Smooth muscle cell (in vitro differentiated cells): ENCODE measurements around the gene PARP12. TPM values are rescaled to one million over a fixed set of nuclear protein-coding genes. Genes with fewer than 3 reads are reported as not detected.

Experiments
- DNase-seq: peaks from one replicate; lab custom pipeline; 2025; ENCODE audit not compliant: unreplicated experiment; lab: John Stamatoyannopoulos, UW
- H2AFZ ChIP-seq: fragments of 200-600 bp; sonication (generic); 2 replicates; pipeline ENCODE4 v1.6.0; 2016; ENCODE audit warnings: antibody characterized with exemption, low read depth, mild to moderate bottlenecking
- H3F3A ChIP-seq: fragments of 200-600 bp; sonication (generic); 2 replicates; pipeline ENCODE4 v1.6.0; 2017; ENCODE audit warnings: antibody characterized with exemption, low read depth
- H3K27ac ChIP-seq: fragments of 200-600 bp; sonication (generic); 2 replicates; pipeline ENCODE4 v1.5.1; 2016; ENCODE audit warnings: low read depth, mild to moderate bottlenecking
- H3K27me3 ChIP-seq: fragments of 200-600 bp; sonication (generic); 2 replicates; pipeline ENCODE4 v1.6.1; 2016; ENCODE audit warnings: low read depth, mild to moderate bottlenecking
- H3K36me3 ChIP-seq: fragments of 200-600 bp; sonication (generic); 2 replicates; pipeline ENCODE4 v1.5.1; 2016; ENCODE audit warnings: low read depth
- H3K4me1 ChIP-seq: fragments of 200-600 bp; sonication (generic); 2 replicates; pipeline ENCODE4 v1.5.1; 2016; ENCODE audit warnings: low read depth
- H3K4me2 ChIP-seq: fragments of 200-600 bp; sonication (generic); 2 replicates; pipeline ENCODE4 v1.6.0; 2016; ENCODE audit warnings: mild to moderate bottlenecking
- H3K4me3 ChIP-seq: fragments of 200-600 bp; sonication (generic); 2 replicates; pipeline ENCODE4 v1.5.1; 2016; ENCODE audit warnings: mild to moderate bottlenecking
- H3K79me2 ChIP-seq: fragments of 200-600 bp; sonication (generic); 2 replicates; pipeline ENCODE4 v1.6.0; 2016; ENCODE audit warnings: low read depth, mild to moderate bottlenecking
- H3K9ac ChIP-seq: fragments of 200-600 bp; sonication (generic); 2 replicates; pipeline ENCODE4 v1.6.0; 2016; ENCODE audit warnings: low read depth
- H3K9me3 ChIP-seq: fragments of 200-600 bp; sonication (generic); replicated peaks from 2 replicates; pipeline ENCODE4 v1.5.1; 2016; ENCODE audit warnings: low read depth
- H4K20me1 ChIP-seq: fragments of 200-600 bp; sonication (generic); 2 replicates; pipeline ENCODE4 v1.6.0; 2016; ENCODE audit warnings: low read depth
- CTCF ChIP-seq: fragments of 200-600 bp; sonication (generic); IDR thresholded peaks from 2 replicates; pipeline ENCODE4 v1.5.1; 2017; ENCODE audit warnings: borderline replicate concordance, mild to moderate bottlenecking, antibody characterized with exemption; ENCODE audit not compliant: insufficient read depth, poor library complexity, severe bottlenecking
- WGBS: methylation state at CpG from one replicate; pipeline ENCODE4 v1.1.7; 2016; ENCODE audit warnings: low lambda C conversion rate; 5-methylcytosine and 5-hydroxymethylcytosine counted together
- polyA plus RNA-seq: library from polyadenylated mRNA; unstranded; fragments of >200 nt; fragmentation: Nextera tagmentation; extraction: Ambion mirVana; gene quantifications from 2 replicates; pipeline ENCODE4 v1.2.1, GENCODE V29; 2016
- total RNA-seq: library from RNA; depleted of rRNA; stranded (reverse); fragments of >200 nt; gene quantifications from 2 replicates; pipeline ENCODE4 v1.2.3, GENCODE V29; 2014

The PARP12 gene
- total and polyA plus RNA-seq, 2 experiments from 2014 or later, result 1.4 to 2.4 TPM

GRCh38 chr7:140085447-140085846 lies 22.7 kb upstream of the PARP12 start:
- Histone ChIP-seq H3K9ac (no peak overlapping the region), H3K79me2 (no peaks in the 10 kb centered on the region), H3K9me3 (no peaks in the 10 kb centered on the region), H4K20me1 (no peaks in the 10 kb centered on the region), H3F3A (no peaks in the 10 kb centered on the region), H3K27ac (no peak overlapping the region), H3K4me3 (no peak overlapping the region), H3K4me1 (no peaks in the 10 kb centered on the region), H3K36me3 (no peaks in the 10 kb centered on the region), H2AFZ (no peak overlapping the region), H3K27me3 (no peaks in the 10 kb centered on the region), H3K4me2 (no peak overlapping the region)
- 99% methylated on average over 2 of the region's 2 CpGs for WGBS
- no peak for TF ChIP-seq CTCF
- DNase-seq, result no peak

- 96% methylated on average over 8 of the region's 8 CpGs for WGBS
- H3K4me2 ChIP-seq, result no peak overlapping the region
- TF ChIP-seq CTCF, result no peak
- H2AFZ ChIP-seq, result no peak overlapping the region
- no peaks in the 10 kb centered on the region for H4K20me1 ChIP-seq
- DNase-seq, result no peak
- no peaks in the 10 kb centered on the region for H3K79me2 ChIP-seq
- H3K27ac ChIP-seq, result no peak overlapping the region
- no peak overlapping the region for H3K4me3 ChIP-seq
- no peaks in the 10 kb centered on the region for H3K4me1 ChIP-seq
- H3K27me3 ChIP-seq, result no peaks in the 10 kb centered on the region
- H3K9ac ChIP-seq, result no peak overlapping the region
- no peaks in the 10 kb centered on the region for H3K9me3 ChIP-seq
- no peaks in the 10 kb centered on the region for H3F3A ChIP-seq
- H3K36me3 ChIP-seq, result no peaks in the 10 kb centered on the region
Measured at GRCh38 chr7:140084972-140085371, 22.2 kb upstream of the PARP12 start.

GRCh38 chr7:140084142-140084655 lies 21.4 kb upstream of the PARP12 start:
- Histone ChIP-seq H3K9me3 (no peaks in the 10 kb centered on the region), H3K4me2 (no peak overlapping the region), H3K27ac (no peak overlapping the region), H4K20me1 (no peaks in the 10 kb centered on the region), H3K4me3 (no peak overlapping the region), H2AFZ (no peak overlapping the region), H3K9ac (no peak overlapping the region), H3K79me2 (no peaks in the 10 kb centered on the region), H3K36me3 (no peaks in the 10 kb centered on the region), H3K4me1 (no peaks in the 10 kb centered on the region), H3K27me3 (no peaks in the 10 kb centered on the region), H3F3A (no peaks in the 10 kb centered on the region)
- TF ChIP-seq CTCF, result no peak
- DNase-seq, result no peak
- 96% methylated on average over 4 of the region's 4 CpGs for WGBS

GRCh38 chr7:140082770-140083169 lies 20.0 kb upstream of the PARP12 start:
- DNase-seq, result no peak
- Histone ChIP-seq H4K20me1 (no peaks in the 10 kb centered on the region), H3K4me1 (no peaks in the 10 kb centered on the region), H2AFZ (no peak overlapping the region), H3K27ac (no peak overlapping the region), H3K27me3 (no peaks in the 10 kb centered on the region), H3K36me3 (no peaks in the 10 kb centered on the region), H3K4me3 (no peak overlapping the region), H3K9ac (no peak overlapping the region), H3K4me2 (no peak overlapping the region), H3K9me3 (no peaks in the 10 kb centered on the region), H3F3A (no peaks in the 10 kb centered on the region), H3K79me2 (no peaks in the 10 kb centered on the region)
- WGBS, result 97% methylated on average over 7 of the region's 7 CpGs
- TF ChIP-seq CTCF, result no peak
